Stimulated activated CD8-positive, alpha-beta memory T cell treated with anti-CD3 and anti-CD28 coated beads, Interleukin-4, amount 100 ng/mL, for 4 hours (primary cell): ENCODE results near the gene KIRREL3.

Experiments
- DNase-seq, 2 donors: peaks; one replicate each; pipeline ENCODE4 v3.0.0-alpha.2; 2020; ENCODE audit warnings: low read depth in 2 of 2, low spot score in 1 of 2

KIRREL3 gene

DNA sequence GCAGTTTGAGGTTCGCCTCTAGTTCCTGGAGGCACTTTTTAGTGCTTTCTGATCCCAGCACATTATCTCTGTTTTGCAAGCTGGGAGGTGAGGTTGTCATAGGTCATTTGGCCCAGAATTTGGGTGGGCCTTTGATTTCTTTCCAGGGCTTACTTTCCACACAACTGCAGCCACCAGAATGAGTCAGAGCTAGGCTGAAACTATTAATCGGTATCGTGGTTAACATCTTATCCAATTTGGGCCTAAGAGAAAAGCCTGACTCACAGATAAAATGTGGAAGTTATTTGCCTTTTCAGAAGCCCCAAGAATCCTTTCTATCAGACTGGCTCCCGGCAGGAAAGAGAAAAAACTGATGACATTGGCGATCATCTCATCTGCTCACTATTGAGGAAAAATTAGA, 166.4 kb downstream of the KIRREL3 start:
- DNase-seq, result no peak

- no peak for DNase-seq
These were observed 167.5 kb downstream of the KIRREL3 start for GRCh38 chr11:126833065-126833464.

DNA sequence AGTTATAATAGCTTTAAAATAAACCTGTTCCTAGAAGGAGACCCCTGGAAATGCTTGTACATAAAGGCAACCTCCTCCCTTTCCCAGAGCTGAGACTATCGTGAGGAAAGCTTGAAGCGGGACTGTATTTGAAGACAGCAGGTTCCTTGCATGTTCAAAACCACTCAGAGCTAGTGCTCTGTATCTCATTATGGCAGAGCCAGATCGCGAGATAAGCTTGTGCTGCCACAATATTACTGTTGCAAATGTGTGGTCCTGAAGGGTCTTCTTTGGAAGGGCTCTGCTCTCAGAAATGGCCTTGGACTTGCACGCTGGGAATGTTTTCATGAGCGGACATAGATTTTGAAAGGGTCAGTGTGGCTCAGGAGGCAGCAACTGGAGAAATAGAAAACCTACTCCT, 168.2 kb downstream of the KIRREL3 start:
- DNase-seq, result no peak

DNA sequence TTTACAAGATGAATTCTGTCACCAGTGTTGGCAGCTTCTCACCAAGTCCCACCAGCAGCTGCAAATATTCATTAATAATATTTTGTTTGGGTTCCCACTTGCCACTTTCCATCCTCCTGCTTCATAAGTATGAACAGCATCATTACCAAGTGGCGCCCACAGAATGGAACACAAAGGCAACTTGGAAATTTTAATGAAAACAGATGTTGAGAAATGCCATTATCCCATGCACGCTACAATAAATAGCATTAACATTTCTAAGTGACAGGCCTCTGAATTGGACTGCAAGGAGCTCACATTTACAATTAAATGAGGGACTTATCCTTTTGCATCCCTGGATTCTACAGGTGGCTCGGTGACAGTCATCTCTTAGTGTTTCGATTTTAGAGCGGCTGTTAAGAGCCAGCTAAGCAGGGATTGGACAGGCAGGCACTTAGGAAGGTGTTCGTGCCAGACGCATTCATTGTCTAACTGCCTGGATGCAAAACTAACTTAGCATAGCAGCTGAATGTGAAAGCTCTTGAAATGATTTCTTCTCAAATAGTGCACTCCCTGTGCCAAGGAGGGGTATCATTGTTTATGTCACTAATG, 170.3 kb downstream of the KIRREL3 start:
- no peak for DNase-seq

GRCh38 chr11:126829716-126830115, 170.9 kb downstream of the KIRREL3 start:
- DNase-seq, result no peak

- DNase-seq, result no peak
These were observed 176.4 kb downstream of the KIRREL3 start for GRCh38 chr11:126824035-126824607.

- DNase-seq, result no peak
These were observed 177.3 kb downstream of the KIRREL3 start for GRCh38 chr11:126823274-126823673.

DNA sequence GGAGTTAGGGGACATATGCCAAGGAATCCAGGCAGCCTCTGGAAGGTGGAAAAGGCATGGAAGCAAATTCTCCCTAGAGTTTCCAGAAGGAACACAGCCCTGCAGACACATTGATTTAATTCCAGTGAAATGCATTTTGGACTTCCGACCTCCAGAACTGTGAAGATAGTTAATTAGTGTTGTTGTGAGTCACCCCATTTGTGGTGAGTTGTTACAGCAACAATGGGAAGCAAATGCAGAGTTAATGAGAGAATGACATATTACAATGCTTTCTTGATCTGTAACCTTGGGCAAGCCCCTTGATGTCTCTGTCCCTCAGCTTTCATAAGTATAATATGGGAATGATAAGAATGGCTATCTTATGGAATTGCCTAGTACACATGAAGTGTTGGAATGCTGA, 178.7 kb downstream of the KIRREL3 start:
- no peak for DNase-seq

GRCh38 chr11:126819194-126819593, 181.4 kb downstream of the KIRREL3 start:
- no peak for DNase-seq

DNA sequence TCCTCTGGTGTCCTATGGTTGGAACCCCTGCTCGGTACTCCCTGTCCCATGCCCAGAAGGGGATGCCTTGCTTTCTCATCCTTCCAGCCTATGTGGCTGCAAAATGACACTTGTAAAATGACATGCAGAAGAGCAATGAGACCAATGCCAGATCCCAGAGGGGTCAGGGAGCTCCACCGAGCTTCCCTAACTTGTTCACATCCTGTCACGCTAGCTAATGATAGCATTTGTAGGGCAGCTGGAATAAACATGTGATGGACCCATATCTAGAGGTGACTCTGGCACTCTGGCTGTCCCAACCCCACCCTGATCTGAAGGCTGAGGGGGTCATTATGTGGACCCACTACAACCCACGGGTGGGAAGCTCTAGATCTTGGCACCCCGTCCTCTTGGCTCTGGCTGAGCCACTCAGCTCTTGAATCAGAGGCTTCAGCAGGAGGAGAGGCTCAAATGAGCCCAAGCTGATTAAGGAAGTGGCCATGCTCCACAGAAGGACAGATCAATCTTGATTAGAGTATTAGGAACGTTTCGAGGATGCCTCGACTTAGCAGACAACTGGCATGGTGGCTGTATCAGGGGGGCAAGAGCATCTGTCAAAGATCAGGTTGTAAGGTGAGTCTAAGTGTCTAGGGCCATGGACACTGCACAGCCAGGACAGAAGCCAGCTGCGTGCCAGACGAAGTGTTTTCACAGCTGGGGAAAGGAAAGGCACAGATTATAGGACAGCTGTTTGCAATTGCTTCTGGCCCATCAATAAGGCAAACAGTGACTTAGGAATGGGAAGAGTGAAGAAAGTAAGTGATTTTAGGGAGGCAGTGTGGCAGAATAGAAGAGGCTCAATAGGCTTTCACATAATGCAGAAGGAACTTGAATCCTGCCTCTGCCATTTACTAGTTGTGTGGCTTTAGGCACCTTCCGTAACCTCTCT, 182.8 kb downstream of the KIRREL3 start:
- no peak for DNase-seq

DNA sequence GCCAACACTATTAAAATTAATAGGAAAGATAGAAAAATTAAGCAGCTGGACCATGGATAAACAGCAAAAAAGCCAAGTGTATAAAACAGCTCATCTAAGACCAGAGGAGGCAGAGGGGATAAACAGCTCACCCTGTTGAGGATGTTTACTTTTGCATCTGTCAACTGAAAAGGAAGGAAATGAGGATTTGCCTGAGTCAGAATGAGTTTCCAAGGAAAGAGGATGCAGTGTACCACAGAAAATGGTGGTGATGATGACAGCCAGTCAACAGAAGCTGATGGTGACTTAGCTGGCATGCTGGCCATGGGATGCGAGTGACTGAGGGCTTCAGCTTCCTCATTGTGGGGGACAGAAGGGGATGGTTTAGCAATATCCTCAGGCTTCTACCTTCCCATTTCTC, 183.5 kb downstream of the KIRREL3 start:
- DNase-seq, result no peak

DNA sequence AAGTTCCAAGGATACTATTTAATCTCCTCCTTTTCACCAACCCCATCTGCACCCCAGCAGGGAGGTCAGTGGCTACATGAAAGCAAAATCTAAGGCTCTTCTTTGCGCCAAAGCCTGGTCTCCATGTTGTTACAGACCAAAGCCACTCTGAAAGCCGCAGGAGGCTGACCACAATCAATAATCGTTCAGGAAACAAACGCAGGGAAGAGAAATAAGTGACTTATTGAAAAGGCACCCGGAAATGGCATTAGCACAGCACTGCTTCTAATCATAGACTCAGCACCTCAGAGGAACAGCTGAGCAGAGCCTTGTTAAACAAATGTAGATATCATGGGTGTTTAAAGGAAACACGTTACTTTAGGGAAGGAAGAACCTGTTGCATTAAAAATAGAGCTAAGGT, 183.9 kb downstream of the KIRREL3 start:
- DNase-seq, result no peak

GRCh38 chr11:126815111-126815510, 185.5 kb downstream of the KIRREL3 start:
- DNase-seq, result no peak

GRCh38 chr11:126810776-126811175, 189.8 kb downstream of the KIRREL3 start:
- no peak for DNase-seq

GRCh38 chr11:126809514-126810289, 190.9 kb downstream of the KIRREL3 start:
- no peak for DNase-seq

DNA sequence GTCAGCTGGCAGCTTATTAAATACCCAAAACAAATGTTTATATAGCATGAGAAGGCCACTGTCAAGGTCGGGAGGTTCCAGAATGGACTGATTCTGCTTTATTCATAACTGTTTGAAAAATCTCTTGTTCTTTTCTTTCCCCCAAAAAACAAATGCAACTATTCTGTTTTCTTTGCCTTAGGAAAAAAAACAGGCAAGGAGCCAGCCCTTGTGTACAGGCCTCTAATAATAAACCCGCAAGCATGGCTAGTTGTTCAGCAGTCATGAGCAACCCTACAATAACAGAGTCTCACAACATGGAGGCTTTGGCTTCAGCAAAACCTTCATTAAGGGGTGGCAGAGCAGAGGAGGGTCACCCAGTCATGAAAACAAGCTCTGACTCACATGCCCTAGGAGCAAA, 191.7 kb downstream of the KIRREL3 start:
- DNase-seq, result no peak

GRCh38 chr11:126808296-126808695, 192.3 kb downstream of the KIRREL3 start:
- DNase-seq, result no peak

DNA sequence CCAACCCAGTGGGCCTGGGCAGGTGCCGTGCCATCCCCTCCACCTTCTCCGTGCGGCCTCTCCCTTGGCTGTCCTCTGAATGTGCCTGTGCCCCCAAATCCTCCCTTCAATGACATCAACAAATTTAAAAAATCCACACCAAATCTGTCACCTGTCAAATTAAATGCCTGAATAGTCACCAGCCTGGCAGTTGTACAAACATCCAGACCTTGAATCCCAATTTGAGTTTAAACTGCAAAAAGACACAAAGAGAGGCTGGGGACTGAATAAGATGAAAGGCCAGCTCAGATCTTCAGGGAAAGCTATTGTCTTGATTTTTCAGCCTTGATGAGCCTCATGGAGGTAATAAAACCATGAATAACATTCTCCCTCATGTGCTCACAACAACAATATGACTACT, 194.7 kb downstream of the KIRREL3 start:
- DNase-seq, result no peak

DNA sequence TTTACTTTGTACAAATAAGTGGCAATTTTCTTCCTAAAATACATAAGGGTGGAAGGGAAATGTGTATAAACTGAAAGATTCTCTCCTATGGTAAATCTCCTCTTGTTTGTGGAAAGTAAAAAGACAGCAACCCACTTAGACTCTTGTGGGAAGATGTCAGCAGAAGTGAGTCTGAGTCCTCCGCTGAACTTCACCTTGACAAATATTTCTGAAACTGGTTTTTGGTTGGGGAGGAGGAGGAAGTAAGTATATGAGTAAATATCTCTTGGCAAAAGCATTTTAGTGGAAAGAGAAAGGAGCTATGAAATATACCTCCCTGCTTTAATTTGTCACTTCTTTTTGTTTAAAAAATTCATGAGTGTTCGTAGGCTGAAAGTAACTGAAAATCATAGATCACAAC, 196.2 kb downstream of the KIRREL3 start:
- DNase-seq, result no peak

- no peak for DNase-seq
These were observed 200.6 kb downstream of the KIRREL3 start for GRCh38 chr11:126800009-126800408.

GRCh38 chr11:126797457-126798169, 203.0 kb downstream of the KIRREL3 start:
- DNase-seq, result no peak
